Activated CD4-positive, alpha-beta memory T cell treated with anti-CD3 and anti-CD28 coated beads, Interleukin-2, amount 10 ng/mL, durations not matched to agents 7 days and 5 days (primary cell): ENCODE data around the gene DEPDC1. TPM values are rescaled to one million over a fixed set of nuclear protein-coding genes. Genes with fewer than 3 reads are reported as not detected.
A peak's percentile ranks its signal among the peaks of the same experiment; 100 is the strongest.
"Not testable (repeated sequence)": the region's sequence is repeated elsewhere in the genome, so short reads cannot be mapped to it uniquely, and the experiment has no call there.

Source experiments
- CTCF ChIA-PET: fragments of 350-600 bp; sonication (Branson Sonifier 250); formaldehyde crosslinking; loops from one replicate; lab custom pipeline; 2021; ENCODE audit warnings: antibody characterized with exemption, inconsistent platforms; lab: Charles Lee
- POLR2A ChIA-PET: fragments of 350-600 bp; sonication (Branson Sonifier 250); formaldehyde crosslinking; loops from one replicate; lab custom pipeline; 2021; ENCODE audit warnings: antibody characterized with exemption; lab: Charles Lee
- DNase-seq: peaks from one replicate; pipeline ENCODE4 v3.0.0-alpha.2; 2020
- H3K27ac Mint-ChIP-seq: one replicate; pipeline ENCODE4 v1.8.0; 2021; ENCODE audit warnings: mild to moderate bottlenecking, mixed read lengths
- H3K27me3 Mint-ChIP-seq: one replicate; pipeline ENCODE4 v1.8.0; 2021; ENCODE audit warnings: mixed read lengths
- H3K36me3 Mint-ChIP-seq: one replicate; pipeline ENCODE4 v1.8.0; 2021; ENCODE audit warnings: low read depth, mixed read lengths
- H3K4me1 Mint-ChIP-seq: one replicate; pipeline ENCODE4 v1.8.0; 2021; ENCODE audit warnings: mixed read lengths
- H3K4me3 Mint-ChIP-seq: one replicate; pipeline ENCODE4 v1.8.0; 2021; ENCODE audit warnings: mild to moderate bottlenecking, mixed read lengths
- H3K9me3 Mint-ChIP-seq: one replicate; pipeline ENCODE4 v1.8.0; 2021; ENCODE audit warnings: mixed read lengths
- total RNA-seq, 2 experiments: library from RNA; stranded (reverse); gene quantifications; one replicate each; pipeline ENCODE4 v1.2.3, GENCODE V29; 2021

The DEPDC1 gene
- total RNA-seq, 2 experiments from 2014 or later: 25.7 to 29.6 TPM

GRCh38 chr1:68495968-68496679 lies 758 bp downstream of the DEPDC1 start:
- Mint-ChIP-seq H3K27ac (peak overlapping the region; percentile 87), H3K27me3 (peaks cover 15% of the 10 kb centered on the region), H3K4me1 (peaks cover 33% of the 10 kb centered on the region), H3K4me3 (peak overlapping the region; percentile 91), H3K9me3 (peaks cover 3% of the 10 kb centered on the region), H3K36me3 (peaks cover 21% of the 10 kb centered on the region)
- POLR2A ChIA-PET: interaction anchor here (1.7 kb wide), 1 partner anchor 1710 kb away, joined by 4 read pairs; no protein-coding TSS in a partner anchor
- CTCF ChIA-PET: interaction anchor here (1.0 to 2.0 kb wide), 3 partner anchors 8 to 26 kb away, joined by 3 to 8 read pairs (median 3); no protein-coding TSS in a partner anchor
- peak; percentile 17 for DNase-seq

- ChIA-PET CTCF (interaction anchor here (1.0 to 2.0 kb wide), 3 partner anchors 8 to 26 kb away, joined by 3 to 8 read pairs (median 3); no protein-coding TSS in a partner anchor), POLR2A (no interaction called here)
- H3K27me3 Mint-ChIP-seq: peaks cover 12% of the 10 kb centered on the region
- H3K36me3 Mint-ChIP-seq: peaks cover 27% of the 10 kb centered on the region
- H3K27ac Mint-ChIP-seq: peak overlapping the region; percentile 87
- H3K9me3 Mint-ChIP-seq: peaks cover 3% of the 10 kb centered on the region
- no peak for DNase-seq
- peaks cover 30% of the 10 kb centered on the region for H3K4me1 Mint-ChIP-seq
- peak overlapping the region; percentile 91 for H3K4me3 Mint-ChIP-seq
These were observed 1.4 kb downstream of the DEPDC1 start for GRCh38 chr1:68495532-68495931.

GRCh38 chr1:68493193-68493592 lies 3.7 kb downstream of the DEPDC1 start:
- Mint-ChIP-seq H3K27me3 (peaks cover 3% of the 10 kb centered on the region), H3K4me1 (peaks cover 30% of the 10 kb centered on the region), H3K27ac (no peak overlapping the region), H3K36me3 (peaks cover 37% of the 10 kb centered on the region), H3K9me3 (peaks cover 2% of the 10 kb centered on the region), H3K4me3 (no peak overlapping the region)
- CTCF ChIA-PET: no interaction called here
- POLR2A ChIA-PET: no interaction called here
- no peak for DNase-seq

GRCh38 chr1:68492255-68492654 lies 4.6 kb downstream of the DEPDC1 start:
- CTCF ChIA-PET: not testable (repeated sequence)
- H3K36me3 Mint-ChIP-seq: peaks cover 38% of the 10 kb centered on the region

GRCh38 chr1:68490046-68490651 lies 6.7 kb downstream of the DEPDC1 start:
- CTCF ChIA-PET: no interaction called here

More at GRCh38 chr1:68492255-68492654, 4.6 kb downstream of the DEPDC1 start:
- H3K27me3 Mint-ChIP-seq, H3K9me3 Mint-ChIP-seq, H3K27ac Mint-ChIP-seq, DNase-seq, H3K4me3 Mint-ChIP-seq, POLR2A ChIA-PET: not testable (repeated sequence)
- peaks cover 24% of the 10 kb centered on the region for H3K4me1 Mint-ChIP-seq

GRCh38 chr1:68485431-68486022 lies 11.4 kb downstream of the DEPDC1 start:
- no peak for DNase-seq
- Mint-ChIP-seq H3K4me3 (no peak overlapping the region), H3K36me3 (peaks cover 47% of the 10 kb centered on the region), H3K27me3 (no peaks in the 10 kb centered on the region), H3K9me3 (peaks cover 2% of the 10 kb centered on the region), H3K4me1 (no peaks in the 10 kb centered on the region), H3K27ac (no peak overlapping the region)
- CTCF ChIA-PET: no interaction called here
- POLR2A ChIA-PET: no interaction called here

More at GRCh38 chr1:68490046-68490651, 6.7 kb downstream of the DEPDC1 start:
- Mint-ChIP-seq H3K36me3 (peaks cover 45% of the 10 kb centered on the region), H3K9me3 (peaks cover 2% of the 10 kb centered on the region), H3K27ac (no peak overlapping the region), H3K4me1 (peaks cover 16% of the 10 kb centered on the region), H3K27me3 (no peaks in the 10 kb centered on the region), H3K4me3 (no peak overlapping the region)
- POLR2A ChIA-PET: no interaction called here
- no peak for DNase-seq

- no peak overlapping the region for H3K27ac Mint-ChIP-seq
- H3K4me1 Mint-ChIP-seq: no peaks in the 10 kb centered on the region
- POLR2A ChIA-PET: no interaction called here
- CTCF ChIA-PET: interaction anchor here (0.9 to 1.4 kb wide), 2 partner anchors 10 to 11 kb away, joined by 3 read pairs; no protein-coding TSS in a partner anchor
- no peak overlapping the region for H3K4me3 Mint-ChIP-seq
- no peaks in the 10 kb centered on the region for H3K27me3 Mint-ChIP-seq
- no peaks in the 10 kb centered on the region for H3K9me3 Mint-ChIP-seq
- H3K36me3 Mint-ChIP-seq: peaks cover 48% of the 10 kb centered on the region
- DNase-seq: no peak
These were observed 12.3 kb downstream of the DEPDC1 start for GRCh38 chr1:68484618-68485017.

- Mint-ChIP-seq H3K36me3 (peaks cover 53% of the 10 kb centered on the region), H3K27ac (no peak overlapping the region), H3K4me3 (no peak overlapping the region), H3K27me3 (no peaks in the 10 kb centered on the region), H3K9me3 (no peaks in the 10 kb centered on the region), H3K4me1 (no peaks in the 10 kb centered on the region)
- no peak for DNase-seq
- ChIA-PET POLR2A (no interaction called here), CTCF (no interaction called here)
These were observed 15.8 kb downstream of the DEPDC1 start for GRCh38 chr1:68481041-68481440.

GRCh38 chr1:68479501-68479900 lies 17.4 kb downstream of the DEPDC1 start:
- Mint-ChIP-seq H3K4me1 (no peaks in the 10 kb centered on the region), H3K27me3 (no peaks in the 10 kb centered on the region), H3K36me3 (peaks cover 49% of the 10 kb centered on the region), H3K27ac (no peak overlapping the region), H3K4me3 (no peak overlapping the region), H3K9me3 (no peaks in the 10 kb centered on the region)
- POLR2A ChIA-PET: no interaction called here
- DNase-seq: no peak
- CTCF ChIA-PET: interaction anchor here (0.7 to 1.1 kb wide), 3 partner anchors 9 to 105 kb away, joined by 3 read pairs; no protein-coding TSS in a partner anchor

GRCh38 chr1:68478662-68479061 lies 18.2 kb downstream of the DEPDC1 start:
- CTCF ChIA-PET: interaction anchor here (0.8 kb wide), 1 partner anchor 8 kb away, joined by 3 read pairs; no protein-coding TSS in a partner anchor
- POLR2A ChIA-PET: no interaction called here
- no peak for DNase-seq
- no peaks in the 10 kb centered on the region for H3K27me3 Mint-ChIP-seq
- no peak overlapping the region for H3K27ac Mint-ChIP-seq
- H3K9me3 Mint-ChIP-seq: no peaks in the 10 kb centered on the region
- H3K36me3 Mint-ChIP-seq: peaks cover 51% of the 10 kb centered on the region
- no peak overlapping the region for H3K4me3 Mint-ChIP-seq
- no peaks in the 10 kb centered on the region for H3K4me1 Mint-ChIP-seq

- H3K27me3 Mint-ChIP-seq, H3K4me1 Mint-ChIP-seq, H3K4me3 Mint-ChIP-seq, POLR2A ChIA-PET, CTCF ChIA-PET, H3K27ac Mint-ChIP-seq, H3K9me3 Mint-ChIP-seq, DNase-seq: not testable (repeated sequence)
- peaks cover 37% of the 10 kb centered on the region for H3K36me3 Mint-ChIP-seq
These were observed 20.3 kb downstream of the DEPDC1 start for GRCh38 chr1:68476626-68477025.

- Mint-ChIP-seq H3K4me1 (no peaks in the 10 kb centered on the region), H3K4me3 (no peak overlapping the region), H3K27ac (no peak overlapping the region), H3K36me3 (peaks cover 13% of the 10 kb centered on the region), H3K9me3 (no peaks in the 10 kb centered on the region), H3K27me3 (no peaks in the 10 kb centered on the region)
- no peak for DNase-seq
- ChIA-PET POLR2A (no interaction called here), CTCF (no interaction called here)
These were observed 23.8 kb downstream of the DEPDC1 start for GRCh38 chr1:68473060-68473459.

- DNase-seq: no peak
- Mint-ChIP-seq H3K27me3 (no peaks in the 10 kb centered on the region), H3K9me3 (no peaks in the 10 kb centered on the region), H3K4me1 (no peaks in the 10 kb centered on the region), H3K27ac (no peak overlapping the region), H3K4me3 (no peak overlapping the region), H3K36me3 (peaks cover 7% of the 10 kb centered on the region)
- CTCF ChIA-PET: interaction anchor here (0.7 to 1.8 kb wide), 4 partner anchors 8 to 1269 kb away, joined by 3 to 8 read pairs (median 4); no protein-coding TSS in a partner anchor
- POLR2A ChIA-PET: no interaction called here
These were observed 26.4 kb downstream of the DEPDC1 start for GRCh38 chr1:68470388-68470970.
